ENCODE results near the gene KCND3. TPM values are rescaled to one million over a fixed set of nuclear protein-coding genes. Genes with fewer than 3 reads are reported as not detected.

Gene KCND3
- total and polyA plus RNA-seq, 2 of the 4 experiments (the other 2 are of a cell fraction), result under 0.01 to 0.03 TPM

DNA sequence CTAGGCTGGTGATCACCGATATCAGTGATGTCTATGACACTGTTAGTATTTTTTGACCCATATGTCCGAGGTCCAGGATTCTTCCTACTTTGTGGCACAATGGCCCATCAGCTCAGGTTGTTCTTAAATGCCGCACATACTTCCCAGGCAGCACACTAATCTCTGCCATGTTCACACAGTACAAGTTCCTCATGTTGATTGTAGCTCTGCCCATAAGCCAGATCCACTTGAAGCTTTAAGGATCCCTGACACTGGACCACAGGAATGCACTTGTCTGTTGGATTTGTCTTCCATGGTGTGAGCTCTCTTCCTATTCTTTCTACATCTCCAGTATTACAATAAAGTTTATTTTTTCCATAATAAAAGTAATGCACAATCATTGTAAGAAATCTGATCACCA lies 164.3 kb downstream of the KCND3 start:
- intact Hi-C loops (cut with micrococcal nuclease), result no loop called here
- H3K27ac ChIP-seq (ENCODE audit: insufficient read depth, low read length), result no peak overlapping the region
- H3K9me1 ChIP-seq (ENCODE audit: insufficient read depth, low read length), result no peaks in the 10 kb centered on the region
- H2BK5ac ChIP-seq (ENCODE audit: low read depth, low read length, poor library complexity, severe bottlenecking), result no peak overlapping the region
- no peak overlapping the region for H4K5ac ChIP-seq (ENCODE audit: low read depth, low read length)
- no peak overlapping the region for H2AK5ac ChIP-seq (ENCODE audit: low read depth, low read length)
- TF ChIP-seq MXI1 (IDR thresholded peaks at IDR 0.05; ENCODE audit: borderline replicate concordance, low read depth, low read length), result no peak
- no peak for TF ChIP-seq SMC3 (IDR thresholded peaks at IDR 0.05; ENCODE audit: low read depth, low read length)
- TF ChIP-seq, protein P1, sequence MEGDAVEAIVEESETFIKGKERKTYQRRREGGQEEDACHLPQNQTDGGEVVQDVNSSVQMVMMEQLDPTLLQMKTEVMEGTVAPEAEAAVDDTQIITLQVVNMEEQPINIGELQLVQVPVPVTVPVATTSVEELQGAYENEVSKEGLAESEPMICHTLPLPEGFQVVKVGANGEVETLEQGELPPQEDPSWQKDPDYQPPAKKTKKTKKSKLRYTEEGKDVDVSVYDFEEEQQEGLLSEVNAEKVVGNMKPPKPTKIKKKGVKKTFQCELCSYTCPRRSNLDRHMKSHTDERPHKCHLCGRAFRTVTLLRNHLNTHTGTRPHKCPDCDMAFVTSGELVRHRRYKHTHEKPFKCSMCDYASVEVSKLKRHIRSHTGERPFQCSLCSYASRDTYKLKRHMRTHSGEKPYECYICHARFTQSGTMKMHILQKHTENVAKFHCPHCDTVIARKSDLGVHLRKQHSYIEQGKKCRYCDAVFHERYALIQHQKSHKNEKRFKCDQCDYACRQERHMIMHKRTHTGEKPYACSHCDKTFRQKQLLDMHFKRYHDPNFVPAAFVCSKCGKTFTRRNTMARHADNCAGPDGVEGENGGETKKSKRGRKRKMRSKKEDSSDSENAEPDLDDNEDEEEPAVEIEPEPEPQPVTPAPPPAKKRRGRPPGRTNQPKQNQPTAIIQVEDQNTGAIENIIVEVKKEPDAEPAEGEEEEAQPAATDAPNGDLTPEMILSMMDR (conservative IDR thresholded peaks at IDR 0.05; ENCODE audit: low read depth, low read length), result no peak
- no peak for TF ChIP-seq RAD21 (IDR thresholded peaks at IDR 0.05; ENCODE audit: low read length)
- no peak for TF ChIP-seq MAZ (IDR thresholded peaks at IDR 0.05; ENCODE audit: borderline replicate concordance, low read depth, low read length)
- no peak for TF ChIP-seq FOS (IDR thresholded peaks at IDR 0.05; ENCODE audit: low read depth, low read length)
- TF ChIP-seq MAFK (IDR thresholded peaks at IDR 0.05; ENCODE audit: low read depth, low read length), result no peak
- no peaks in the 10 kb centered on the region for H4K20me1 ChIP-seq (ENCODE audit: insufficient read depth, low read length)
- no peaks in the 10 kb centered on the region for H3K4me1 ChIP-seq (ENCODE audit: control insufficient read depth, insufficient read depth, low read length)
- POLR2A ChIA-PET (ENCODE audit: unreplicated experiment), result no interaction called here
- no peak overlapping the region for H2BK120ac ChIP-seq (ENCODE audit: low read depth, low read length)
- H2BK20ac ChIP-seq (ENCODE audit: low read depth, low read length), result no peak overlapping the region
- H3K4ac ChIP-seq (ENCODE audit: low read depth, low read length), result no peak overlapping the region
- no TSS peak for BruUV-seq (replicated peaks)
- H3K23ac ChIP-seq (ENCODE audit: low read depth, low read length), result no peak overlapping the region
- no peak overlapping the region for H3K56ac ChIP-seq (ENCODE audit: extremely low read depth, insufficient read depth, low read length)
- H3K18ac ChIP-seq (ENCODE audit: low read depth, low read length), result no peak overlapping the region
- in situ Hi-C loops (cut with MboI; ENCODE audit: low sequenced_read_pairs), result no loop called here
- dilution Hi-C loops (cut with HindIII; ENCODE audit: low sequenced_read_pairs, unreplicated experiment), result no loop called here
- H3K79me1 ChIP-seq (ENCODE audit: low read depth in 1 of 2, low read length in 2 of 2), result no peaks in the 10 kb centered on the region
- DNase-seq (no peak), ATAC-seq (ENCODE audit: low read depth) (no peak)
- CTCF ChIA-PET, result no interaction called here
- no peaks in the 10 kb centered on the region; the same call in 1 of the 2 replicates for H3K27me3 ChIP-seq (ENCODE audit: control insufficient read depth, insufficient read depth, low read length)
- 100% methylated on average over 1 of the region's 3 CpGs; no CpG with 5 or more reads in 1 of the 2 experiments for WGBS, 2 experiments (ENCODE audit: extremely low coverage in 2 of 2, insufficient read length in 1 of 2)
- H2AK9ac ChIP-seq (replicated peaks; ENCODE audit: low read depth, low read length, poor library complexity), result no peak overlapping the region
- no peak overlapping the region for H2AFZ ChIP-seq (replicated peaks; ENCODE audit: low read length, poor library complexity)
- no peaks in the 10 kb centered on the region for H3K36me3 ChIP-seq (ENCODE audit: control insufficient read depth, insufficient read depth, low read length)
- H4K8ac ChIP-seq (ENCODE audit: low read depth in 2 of 2, low read length in 2 of 2), result no peak overlapping the region
- H3K4me3 ChIP-seq (ENCODE audit: insufficient read depth, low read depth, low read length), result no peak overlapping the region
- H3K9ac ChIP-seq (ENCODE audit: low read depth, low read length), result no peak overlapping the region
- no peak overlapping the region for H3K14ac ChIP-seq (replicated peaks; ENCODE audit: low read depth, low read length)
- no peak overlapping the region for H4K91ac ChIP-seq (ENCODE audit: insufficient read depth, low read depth, low read length)
- H3K9me3 ChIP-seq (ENCODE audit: control insufficient read depth, insufficient read depth, low read length), result no peaks in the 10 kb centered on the region
- no peak overlapping the region for H3K4me2 ChIP-seq (ENCODE audit: low read depth, low read length)
- H2BK15ac ChIP-seq (ENCODE audit: low read depth, low read length), result no peak overlapping the region

All from IMR-90 (cell line).